SK-N-SH (cell line): Measurements from ENCODE around the gene RPAP3.

ENCODE experiments used
- ELF1 ChIP-seq: IDR thresholded peaks from 2 replicates; pipeline ENCODE4 v1.4.0; 2012
- EZH2phosphoT487 ChIP-seq: fragments of 200-600 bp; sonication (generic); IDR thresholded peaks from 2 replicates; pipeline ENCODE4 v1.6.1; 2017; ENCODE audit warnings: low read depth, mixed run types, mild to moderate bottlenecking, antibody characterized with exemption, moderate library complexity, borderline replicate concordance
- POLR2AphosphoS5 ChIP-seq: IDR thresholded peaks from 2 replicates; pipeline ENCODE4 v1.6.1; 2012; ENCODE audit warnings: low read depth, low read length
- SMC3 ChIP-seq: IDR thresholded peaks from 2 replicates; pipeline ENCODE4 v1.6.1; 2012; ENCODE audit warnings: low read depth, low read length, improper control_type of control experiment
- TF ChIP-seq, protein P1 (sequence below): fragments of 200-600 bp; sonication (generic); IDR thresholded peaks from 2 replicates; pipeline ENCODE4 v1.6.1; 2017; ENCODE audit warnings: antibody characterized with exemption, mild to moderate bottlenecking, moderate library complexity

DNA sequence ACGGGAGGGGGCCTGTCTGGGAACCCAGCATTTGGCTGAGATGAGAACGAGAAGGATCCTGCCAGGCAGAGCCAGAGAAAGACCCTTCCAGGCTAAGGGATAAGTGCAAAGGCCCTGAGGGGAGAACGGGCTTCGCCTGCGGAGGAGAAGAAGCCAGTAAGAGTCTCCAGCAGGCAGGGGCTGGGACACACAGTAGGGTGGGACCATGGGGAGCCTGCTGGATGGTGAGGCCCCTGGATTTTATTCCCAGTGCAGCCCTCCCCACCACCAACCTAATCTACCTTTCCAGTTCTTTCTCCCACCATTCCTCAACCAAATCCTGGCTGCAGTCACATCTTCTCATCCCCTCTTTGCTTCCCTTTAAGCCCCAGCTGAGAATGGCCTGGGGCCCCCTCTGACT is 40.2 kb upstream of the RPAP3 start:
- TF ChIP-seq ELF1 (no peak), SMC3 (no peak), POLR2AphosphoS5 (no peak), EZH2phosphoT487 (no peak)
- TF ChIP-seq, protein P1, sequence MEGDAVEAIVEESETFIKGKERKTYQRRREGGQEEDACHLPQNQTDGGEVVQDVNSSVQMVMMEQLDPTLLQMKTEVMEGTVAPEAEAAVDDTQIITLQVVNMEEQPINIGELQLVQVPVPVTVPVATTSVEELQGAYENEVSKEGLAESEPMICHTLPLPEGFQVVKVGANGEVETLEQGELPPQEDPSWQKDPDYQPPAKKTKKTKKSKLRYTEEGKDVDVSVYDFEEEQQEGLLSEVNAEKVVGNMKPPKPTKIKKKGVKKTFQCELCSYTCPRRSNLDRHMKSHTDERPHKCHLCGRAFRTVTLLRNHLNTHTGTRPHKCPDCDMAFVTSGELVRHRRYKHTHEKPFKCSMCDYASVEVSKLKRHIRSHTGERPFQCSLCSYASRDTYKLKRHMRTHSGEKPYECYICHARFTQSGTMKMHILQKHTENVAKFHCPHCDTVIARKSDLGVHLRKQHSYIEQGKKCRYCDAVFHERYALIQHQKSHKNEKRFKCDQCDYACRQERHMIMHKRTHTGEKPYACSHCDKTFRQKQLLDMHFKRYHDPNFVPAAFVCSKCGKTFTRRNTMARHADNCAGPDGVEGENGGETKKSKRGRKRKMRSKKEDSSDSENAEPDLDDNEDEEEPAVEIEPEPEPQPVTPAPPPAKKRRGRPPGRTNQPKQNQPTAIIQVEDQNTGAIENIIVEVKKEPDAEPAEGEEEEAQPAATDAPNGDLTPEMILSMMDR, result no peak
